Globus pallidus (tissue), 1 donor: Measurements from ENCODE around the gene LTBR.
A peak's percentile ranks its signal among the peaks of the same experiment; 100 is the strongest.

Experiments used
- DNase-seq: peaks from one replicate; pipeline ENCODE4 v3.0.0-alpha.2; 2015; ENCODE audit warnings: low spot score

The LTBR gene

DNA sequence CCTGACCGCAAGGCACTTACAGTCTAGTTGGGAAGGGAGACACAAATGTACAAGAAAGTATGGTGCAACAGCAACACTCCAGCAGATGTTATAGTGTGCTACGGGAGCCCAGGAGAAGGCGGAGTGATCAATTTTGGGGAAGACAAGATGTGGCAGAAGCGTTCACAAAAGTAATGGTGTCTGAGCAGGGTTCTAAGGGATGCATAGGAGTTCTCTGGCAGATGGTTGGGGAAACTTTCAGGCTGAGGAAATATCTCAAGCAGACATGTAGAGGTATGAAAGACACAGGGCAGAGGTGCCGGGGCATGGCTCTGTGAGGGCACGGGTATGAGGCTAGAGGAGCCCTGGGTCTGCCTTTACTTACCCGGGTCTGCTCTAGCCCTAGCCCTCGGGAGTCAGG is 37.0 kb upstream of the LTBR start:
- DNase-seq: no peak

DNA sequence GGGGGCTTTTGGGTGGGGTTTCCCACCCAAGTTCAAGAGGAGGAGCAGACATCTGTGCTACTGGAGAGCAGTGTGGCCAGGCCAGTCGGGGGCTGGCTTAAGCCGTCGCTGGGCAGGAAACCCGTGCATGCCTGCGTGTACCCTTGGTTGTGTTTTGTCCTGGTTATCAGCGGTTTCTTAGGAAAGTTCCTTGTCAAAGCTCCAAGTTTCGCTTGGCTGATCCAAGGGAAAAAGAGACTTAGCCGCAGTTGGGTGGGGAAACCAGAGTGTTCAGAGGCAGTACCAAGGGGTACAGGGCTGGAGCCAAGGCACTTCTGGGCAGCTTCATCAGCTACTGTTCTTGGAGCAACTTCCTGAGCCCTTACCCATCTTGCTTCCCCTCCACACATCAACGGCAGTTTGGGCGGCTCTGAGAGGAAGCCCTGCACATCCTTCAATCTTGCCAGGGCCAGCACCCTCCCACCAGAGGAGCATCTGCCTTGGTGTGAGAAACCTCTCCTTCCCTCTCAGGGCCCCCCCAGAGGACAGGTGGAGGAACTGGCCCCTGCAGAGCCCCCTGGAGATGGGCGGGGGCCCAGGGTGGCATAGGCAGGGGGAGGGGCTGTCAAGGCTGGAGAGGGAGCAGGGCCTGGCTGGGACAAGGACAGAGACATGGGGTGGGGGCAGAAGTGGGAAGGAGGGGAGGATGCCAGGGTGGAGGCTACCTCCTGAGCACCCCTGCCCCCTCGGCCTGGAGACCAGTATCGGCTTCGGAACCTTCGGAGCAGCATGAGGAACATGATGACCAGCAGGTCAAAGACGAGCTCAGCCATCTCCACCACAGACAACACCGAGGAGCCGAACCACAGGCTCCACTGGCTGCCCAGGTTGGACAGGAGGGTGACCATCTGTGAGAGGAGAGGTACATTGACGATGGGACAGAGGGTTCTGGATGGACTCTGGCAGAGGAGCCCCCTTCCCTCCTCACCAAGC is 36.3 kb upstream of the LTBR start:
- DNase-seq: no peak

DNA sequence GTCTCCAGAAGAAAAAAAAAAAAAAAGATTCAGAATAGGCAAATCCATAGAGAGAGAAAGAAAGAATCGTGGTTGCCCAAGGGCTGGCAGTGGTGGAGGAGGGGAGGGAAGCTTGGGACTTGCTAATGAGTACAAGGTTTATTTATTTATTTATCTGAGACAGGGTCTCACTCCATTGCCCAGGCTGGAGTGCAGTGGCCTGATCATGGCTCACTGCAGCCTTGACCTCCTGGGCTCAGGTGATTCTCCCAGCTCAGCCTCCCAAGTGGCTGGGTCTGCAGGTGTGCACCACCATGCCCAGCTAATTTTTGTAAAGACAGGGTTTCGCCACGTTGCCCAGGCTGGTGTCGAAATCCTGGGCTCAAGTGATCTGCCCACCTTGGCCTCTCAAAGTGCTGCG is 32.3 kb upstream of the LTBR start:
- no peak for DNase-seq

DNA sequence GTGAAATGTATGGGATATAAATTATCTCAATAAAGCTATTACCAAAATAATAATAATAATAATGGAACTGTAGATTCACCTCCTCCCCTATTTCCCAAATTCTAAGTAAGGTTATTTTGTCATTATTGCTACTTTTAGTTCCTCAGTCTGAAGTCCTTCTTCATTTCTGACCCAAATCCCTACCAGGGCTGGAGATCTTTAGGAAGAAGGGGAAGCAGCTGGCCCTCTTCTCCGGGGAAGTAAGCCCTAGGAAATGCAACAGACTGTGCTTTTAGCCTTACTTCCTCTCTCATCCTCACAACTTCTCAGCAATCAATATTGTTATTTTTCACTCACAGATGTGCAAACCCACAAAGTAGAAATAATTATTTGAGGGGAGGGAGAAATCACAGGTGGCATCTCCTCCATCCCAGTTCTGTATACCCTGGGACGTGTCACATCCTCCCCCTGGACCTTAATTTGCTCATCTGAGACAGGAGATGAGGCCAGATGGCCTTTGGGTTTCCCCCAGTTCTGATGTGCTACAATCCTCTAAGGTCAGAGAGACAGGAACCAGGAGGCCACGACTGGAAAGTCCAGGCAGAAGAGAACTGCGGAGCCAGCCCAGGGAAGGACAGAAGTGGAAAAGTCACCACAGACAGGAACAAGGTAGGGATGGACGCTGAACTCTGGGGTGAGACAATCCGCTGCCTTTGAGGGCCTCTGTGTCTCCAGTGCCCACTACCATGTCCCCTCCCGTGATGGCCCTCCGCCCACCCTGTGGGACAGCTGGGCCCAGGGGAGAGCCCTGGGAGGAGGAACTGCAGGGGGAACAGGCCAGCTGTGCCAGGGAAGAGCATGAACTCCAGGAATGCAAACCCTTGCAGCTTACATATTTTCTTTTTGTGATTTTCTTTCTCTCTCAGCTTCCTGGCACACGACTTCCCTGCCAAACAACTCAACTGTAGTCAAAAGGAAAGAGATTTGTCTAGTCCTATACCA is 31.5 kb upstream of the LTBR start:
- DNase-seq: no peak

DNA sequence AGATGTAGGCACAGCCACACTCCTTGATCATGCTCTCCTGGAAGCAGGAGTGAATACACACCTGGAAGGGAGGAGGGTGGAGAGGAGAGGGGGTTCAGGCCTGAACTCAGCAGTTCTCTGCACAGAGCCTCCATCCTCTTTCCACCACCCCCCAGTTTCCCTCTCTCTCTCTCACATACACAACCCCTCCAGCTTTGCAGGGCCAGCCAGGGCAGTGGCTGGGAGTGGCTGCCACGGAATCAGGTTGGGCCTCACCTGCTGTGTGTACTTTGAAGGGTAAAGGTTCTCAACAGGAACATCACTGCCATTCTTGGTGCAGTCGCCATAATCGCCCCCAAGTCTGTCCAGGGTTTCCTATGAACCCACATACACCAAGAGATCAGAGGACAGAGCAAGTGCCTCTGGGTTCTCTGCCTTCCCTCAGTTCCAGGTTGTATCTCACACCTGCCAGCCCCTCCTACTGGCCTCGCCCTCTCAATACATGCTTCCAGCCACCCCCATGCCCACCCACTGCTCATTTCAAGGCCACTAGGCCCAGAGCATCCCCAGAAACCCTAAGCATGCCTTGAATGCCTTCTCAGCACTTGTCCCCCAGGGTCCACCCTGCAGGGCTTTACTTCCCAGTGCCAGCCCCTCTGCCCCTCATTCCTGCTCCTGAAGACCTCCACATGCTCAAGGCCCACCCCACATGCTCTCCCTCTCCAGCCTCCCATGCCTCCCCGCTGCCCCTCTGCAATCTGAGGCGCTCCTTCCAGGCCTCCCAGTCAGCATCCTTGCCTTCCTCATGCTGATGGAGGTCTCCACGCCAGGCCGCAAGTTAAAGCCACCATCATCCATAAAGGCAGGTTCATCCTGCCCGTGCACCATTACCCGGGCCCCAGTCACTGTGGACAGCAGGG is 29.2 kb upstream of the LTBR start:
- no peak for DNase-seq

DNA sequence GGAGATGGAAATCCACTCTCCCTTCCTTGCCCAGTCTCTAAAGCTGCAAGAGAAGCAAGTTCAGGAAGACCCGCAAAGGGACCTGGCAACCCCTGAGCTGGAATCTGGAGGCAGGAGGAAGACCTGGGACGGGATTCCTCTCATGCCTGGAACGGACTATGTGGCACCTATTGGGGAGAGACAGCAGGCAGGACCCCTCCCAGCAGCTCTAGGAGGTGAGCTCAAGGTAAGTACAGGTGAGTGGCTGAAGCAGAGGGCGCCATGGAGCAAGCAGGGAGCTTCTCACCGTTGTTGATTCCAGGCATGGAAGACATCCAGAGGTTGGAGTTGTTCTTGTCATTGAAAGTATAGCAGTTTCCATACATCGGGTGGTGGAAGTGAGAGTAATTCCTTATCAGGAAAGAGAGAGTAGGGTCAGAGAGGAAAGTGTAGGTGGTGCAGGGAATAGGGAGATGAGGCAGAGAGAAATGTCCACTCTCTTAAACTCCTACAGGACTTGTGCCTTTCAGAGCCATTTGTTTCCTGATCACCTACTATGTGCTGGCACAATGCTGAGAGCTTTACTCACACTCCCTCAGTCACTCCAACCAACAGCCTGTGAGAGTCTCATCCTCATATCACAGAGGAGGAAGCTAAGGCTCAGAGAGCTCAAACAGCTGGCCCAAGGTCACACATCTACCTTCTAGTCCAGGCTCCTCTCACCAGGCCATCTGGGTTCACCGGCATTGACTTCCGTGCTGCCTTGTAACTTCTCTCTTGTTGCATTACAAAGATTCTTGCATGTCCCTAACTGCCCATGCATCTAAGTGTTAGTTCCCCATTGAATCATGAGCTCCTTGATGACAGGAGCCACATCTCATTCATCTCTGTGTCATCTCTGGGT is 28.2 kb upstream of the LTBR start:
- no peak for DNase-seq

DNA sequence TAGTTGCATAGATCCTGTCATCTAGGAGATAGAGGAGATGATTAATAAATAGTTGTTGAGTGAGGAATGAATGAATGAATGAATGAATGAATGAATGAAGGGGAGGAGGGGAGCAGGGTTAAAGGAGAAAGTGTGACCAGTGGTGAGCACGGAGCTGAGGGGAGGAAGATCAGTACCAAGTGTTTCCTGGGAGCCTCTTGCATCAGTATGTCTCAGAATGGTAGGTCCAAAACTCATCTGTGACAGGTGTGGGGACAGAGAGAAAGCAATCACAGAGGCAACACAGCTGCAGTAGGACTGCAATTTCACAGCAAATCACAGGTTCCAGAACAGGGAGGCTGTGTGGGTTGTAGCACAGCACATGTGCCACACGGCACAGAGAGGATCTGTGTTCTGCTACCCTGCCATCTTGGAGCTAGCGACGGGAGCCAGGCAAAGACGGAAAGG is 27.6 kb upstream of the LTBR start:
- no peak for DNase-seq

DNA sequence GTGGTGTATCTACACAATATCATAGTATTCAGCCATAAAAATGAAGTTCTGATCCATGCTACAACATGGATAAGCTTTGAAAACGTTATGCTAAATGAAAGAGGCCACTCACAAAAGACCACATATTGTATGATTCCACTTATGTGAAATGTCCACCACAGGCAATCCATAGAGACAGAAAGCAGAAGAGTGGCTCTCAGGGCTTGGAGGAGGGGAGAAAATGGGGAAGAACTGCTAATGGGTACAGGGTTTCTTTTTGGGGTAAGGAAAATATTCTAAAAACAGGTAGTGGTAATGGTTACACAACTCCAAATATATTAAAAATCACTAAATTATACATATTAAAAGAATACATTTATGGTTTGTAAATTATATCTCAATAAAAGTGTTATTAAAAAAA is 25.1 kb upstream of the LTBR start:
- no peak for DNase-seq

DNA sequence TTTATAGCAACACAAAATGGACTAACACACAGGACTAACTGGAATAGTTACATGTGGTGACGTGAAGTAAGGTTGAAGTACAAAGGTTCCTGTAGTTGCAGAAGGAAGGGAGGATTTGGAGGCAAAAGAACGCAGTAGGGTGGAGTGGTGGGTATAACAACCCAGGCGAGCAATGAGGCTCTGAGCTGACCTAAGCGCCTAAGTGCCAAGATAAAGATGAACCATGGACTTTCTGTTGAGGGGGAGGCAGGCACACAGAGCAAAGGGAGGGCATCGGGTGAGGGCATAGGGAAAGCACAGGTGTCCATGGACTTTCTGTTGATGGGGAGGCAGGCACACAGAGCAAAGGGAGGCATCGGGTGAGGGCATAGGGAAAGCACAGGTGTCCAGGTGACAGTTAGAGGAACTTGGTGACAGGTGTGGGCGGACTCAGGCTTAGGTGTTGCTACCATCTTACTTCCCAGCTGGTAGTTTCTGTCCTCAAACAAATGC is 23.8 kb upstream of the LTBR start:
- no peak for DNase-seq

DNA sequence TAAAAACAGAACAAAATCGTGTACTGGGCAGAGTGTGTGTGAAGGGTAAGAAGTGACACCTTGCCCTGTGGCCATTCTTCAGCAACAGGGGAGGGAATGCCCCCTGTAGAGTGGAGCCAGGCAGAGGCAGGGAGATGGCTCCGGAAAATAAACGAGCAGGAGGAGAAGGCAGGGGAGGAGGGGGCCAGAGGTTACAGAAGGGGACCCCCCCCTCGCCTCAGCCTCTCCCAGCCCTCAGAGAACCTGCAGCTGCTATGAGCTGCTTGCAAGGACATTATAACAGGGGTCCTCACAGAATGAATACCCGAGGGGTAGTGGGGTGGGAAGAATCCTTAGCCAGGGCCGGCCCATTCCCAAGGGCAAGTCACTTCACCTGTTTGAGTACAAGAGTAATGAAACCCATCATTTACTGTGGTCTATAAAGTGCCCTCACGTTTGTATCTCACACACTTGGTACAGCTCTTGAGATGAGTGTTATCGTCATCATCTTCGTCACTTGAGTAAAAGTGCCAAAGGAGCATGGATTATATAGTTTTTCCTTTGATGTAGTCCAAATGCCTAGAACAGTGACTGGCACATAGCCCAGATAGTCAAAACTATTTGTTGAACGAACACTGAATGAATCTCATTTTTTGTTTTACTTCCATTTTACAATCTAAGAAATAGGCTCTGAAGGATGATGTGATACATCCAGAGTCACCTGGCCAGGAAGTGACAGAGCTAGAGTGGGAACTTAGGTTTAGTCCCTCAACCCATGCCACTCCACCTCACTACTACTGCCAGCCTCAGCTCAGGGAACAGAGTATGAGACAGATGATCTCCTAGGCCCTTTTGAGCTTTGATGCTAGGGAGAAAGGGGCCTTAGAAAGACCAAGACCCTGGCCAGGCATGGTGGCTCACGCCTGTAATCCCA is 23.1 kb upstream of the LTBR start:
- DNase-seq: no peak

DNA sequence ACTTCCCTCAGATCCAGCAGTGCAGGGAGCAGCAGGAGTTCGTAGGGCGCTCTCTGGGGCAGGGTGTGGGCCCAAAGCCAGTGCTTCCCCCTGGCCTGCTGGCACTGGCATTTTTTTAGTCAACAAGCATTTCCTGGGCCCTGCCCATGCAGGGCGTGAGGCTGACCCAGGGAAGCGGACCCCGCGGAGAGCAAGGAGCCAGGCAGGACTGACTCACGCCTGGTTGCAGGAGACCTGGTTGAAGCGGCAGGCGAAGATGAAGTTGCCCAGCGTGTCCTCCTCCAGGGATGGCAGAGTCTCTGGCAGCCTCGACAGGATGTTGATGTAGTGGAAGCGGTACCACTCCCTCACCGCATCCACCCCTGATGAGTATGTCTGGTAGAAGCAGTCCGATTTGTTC is 22.1 kb upstream of the LTBR start:
- DNase-seq: no peak

DNA sequence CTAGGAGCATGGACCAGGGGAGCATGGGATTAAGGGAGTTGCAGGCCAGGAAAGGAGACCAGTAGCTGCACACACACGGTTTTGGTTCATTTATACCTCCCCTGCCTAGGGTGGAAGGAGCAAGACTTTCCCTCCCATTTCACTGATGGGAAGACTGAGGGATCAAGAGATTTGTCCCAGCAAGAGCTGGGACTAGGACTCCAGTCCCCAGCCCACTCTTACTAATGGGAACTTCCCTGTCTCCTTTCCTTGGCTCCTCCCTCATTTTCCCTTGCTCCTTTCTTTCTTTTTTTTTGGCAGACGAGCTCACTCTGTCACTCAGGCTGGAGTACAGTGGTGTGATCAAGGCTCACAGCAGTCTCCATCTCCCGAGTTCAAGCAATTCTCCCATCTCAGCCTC is 21.6 kb upstream of the LTBR start:
- DNase-seq: no peak

DNA sequence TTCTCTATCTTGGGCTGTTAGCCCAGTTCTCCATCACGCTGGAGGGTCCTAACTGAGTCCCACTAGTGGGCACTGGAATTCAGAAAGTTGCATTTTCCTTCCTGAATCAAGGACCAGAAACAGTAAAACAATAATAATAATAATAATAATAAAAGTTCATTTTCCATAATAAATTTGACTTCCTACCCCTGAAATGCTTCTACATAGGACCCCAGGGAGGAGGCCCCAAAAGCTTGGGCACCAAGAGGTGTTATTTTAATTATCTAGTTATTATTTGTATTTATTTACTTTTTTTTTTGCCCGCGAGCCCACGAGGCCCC is 21.0 kb upstream of the LTBR start:
- DNase-seq: no peak

DNA sequence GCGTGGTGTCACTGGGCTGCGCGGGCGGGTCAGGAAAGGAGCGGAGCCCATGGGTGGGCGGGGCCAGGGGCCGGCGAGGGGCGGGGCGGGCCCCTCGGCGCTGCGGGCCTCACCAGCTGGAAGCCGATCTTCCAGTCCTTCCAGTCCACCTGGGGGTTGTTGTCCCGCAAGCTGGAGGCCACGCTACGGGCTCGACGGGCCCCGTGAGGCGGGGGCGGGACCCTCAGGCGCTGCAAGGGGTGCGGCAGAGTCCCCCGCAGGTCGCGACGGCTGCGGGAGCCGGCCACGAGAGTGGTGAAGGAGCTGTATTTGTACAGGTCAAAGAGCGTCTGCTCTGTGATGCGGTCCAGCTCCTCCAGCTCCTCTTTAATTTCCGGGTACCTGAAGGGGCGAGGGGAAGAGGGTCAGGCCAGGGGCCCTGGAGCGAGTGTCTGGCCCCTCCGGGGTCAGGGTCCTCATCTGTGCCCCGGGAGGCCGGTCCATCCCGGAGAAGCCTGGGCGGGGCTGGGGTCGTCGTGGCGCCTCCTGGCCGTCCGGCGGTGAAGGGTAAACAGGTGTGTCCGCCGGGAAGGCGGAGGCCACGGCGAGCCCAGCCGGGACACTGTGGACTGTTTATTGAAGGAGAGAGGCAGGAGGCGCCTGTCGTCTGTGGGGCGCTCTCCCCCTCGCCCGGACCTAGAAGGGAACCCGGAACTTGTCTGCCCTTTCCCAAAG is 20.5 kb upstream of the LTBR start:
- DNase-seq: no peak

DNA sequence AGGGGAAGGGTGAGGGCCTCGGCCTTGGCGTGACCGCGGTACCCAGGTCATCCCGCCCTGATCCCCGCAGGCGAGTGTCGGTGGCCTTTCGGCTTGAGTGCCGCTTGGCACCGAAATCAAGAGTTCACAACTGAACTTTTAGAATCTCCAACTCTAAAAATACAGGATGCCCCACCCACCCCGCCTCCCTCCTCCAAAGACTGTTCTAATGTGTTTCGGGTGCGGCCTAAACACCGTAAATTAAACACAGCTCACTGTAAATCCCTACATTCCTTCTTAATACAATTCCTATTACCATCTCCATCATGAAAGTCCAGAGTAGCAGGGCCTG is 20.0 kb upstream of the LTBR start:
- no peak for DNase-seq

DNA sequence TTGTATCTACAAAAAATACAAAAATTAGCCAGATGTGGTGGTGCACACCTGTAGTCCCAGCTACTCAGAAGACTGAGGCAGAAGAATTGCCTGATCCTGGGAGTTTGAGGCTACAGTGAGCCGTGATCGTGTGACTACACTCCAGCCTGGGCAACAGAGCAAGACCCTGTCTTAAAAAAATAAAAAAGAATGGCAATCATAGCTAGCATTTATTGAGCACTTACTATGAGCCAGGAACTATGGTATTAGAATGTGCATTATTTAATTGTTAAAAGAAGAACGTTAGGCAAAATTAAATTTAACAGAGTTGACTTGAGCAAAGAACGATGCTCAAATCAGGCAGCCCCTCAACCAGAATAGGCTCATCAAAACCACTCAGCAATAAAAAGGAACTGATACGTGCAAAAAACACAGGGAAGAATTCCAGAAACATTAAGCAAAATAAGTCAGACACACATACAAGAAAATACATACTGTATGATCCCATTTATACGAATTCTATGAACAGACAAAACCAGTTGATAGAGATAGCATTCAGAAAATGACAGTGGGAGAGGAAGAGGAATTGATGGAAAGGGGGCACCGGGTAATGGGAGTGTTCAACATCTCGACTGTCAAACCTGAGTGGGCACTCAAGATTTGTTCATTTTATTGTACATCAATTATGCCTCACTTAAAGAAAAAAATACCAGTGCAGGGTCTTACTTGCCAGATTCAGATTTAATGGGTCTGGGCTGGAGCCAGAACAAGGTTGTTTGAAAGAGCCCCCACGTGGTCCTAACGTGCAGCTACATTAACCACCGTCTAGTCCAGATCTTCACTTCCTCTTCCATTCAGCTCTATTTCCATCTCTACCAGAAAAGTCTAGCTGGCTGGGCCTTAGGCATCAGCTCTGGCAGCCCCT is 16.6 kb upstream of the LTBR start:
- peak; percentile 53 for DNase-seq

DNA sequence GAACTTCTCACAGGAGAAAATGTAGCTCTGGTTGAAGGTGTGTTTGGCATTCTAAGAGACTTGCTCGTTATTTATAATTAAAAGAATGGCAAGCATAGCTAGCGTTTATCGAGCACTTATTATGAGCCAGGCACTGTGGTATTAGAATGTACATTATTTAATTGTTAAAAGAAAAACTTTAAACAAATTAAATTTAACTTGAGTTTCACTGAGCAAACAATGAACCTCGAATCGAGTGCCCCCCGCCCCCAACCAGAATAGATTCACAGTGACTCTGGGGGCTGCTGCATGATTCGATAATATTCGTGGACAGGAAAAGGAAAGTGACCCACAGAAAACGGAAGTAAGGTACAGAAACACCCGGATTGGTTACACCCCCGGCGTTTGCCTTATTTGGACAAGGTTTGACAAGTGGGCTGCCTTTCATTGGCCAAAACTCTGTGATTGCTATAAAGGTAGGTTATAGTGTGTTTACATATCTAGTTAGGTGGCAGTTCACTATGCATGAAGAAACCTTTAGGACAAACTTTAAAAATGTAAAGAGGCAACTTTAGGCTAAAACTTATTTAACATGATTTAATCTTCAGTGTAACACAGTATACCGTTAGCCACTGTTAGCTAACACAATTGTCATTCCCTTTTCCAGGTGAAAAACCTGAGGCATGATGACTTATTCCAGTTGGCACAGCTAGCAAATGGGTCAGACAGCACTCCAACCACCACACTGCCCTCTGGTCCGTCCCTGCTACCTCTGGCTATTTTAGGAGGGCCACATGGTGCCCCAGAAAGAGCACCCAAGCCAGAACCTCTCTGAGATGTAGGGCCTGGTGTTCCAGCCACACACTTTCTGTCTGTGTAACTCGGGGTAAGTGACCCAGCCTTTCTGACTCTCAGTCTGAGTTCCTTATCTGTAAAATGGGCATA is 15.7 kb upstream of the LTBR start:
- DNase-seq: no peak
